B cell (primary cell): ENCODE data around the gene UTS2. TPM values are rescaled to one million over a fixed set of nuclear protein-coding genes. Genes with fewer than 3 reads are reported as not detected.

Source experiments
- ATAC-seq: fragments of 200-7000 bp; cut with Tn5 transposase; one replicate; pipeline ENCODE4 v1.10.0; 2021; ENCODE audit warnings: low read depth, mild to moderate bottlenecking, moderate number of reproducible peaks, moderate library complexity
- CTCF ChIA-PET: fragments of 350-600 bp; sonication (Branson Sonifier 250); formaldehyde crosslinking; loops from one replicate; lab custom pipeline; 2021; ENCODE audit warnings: antibody characterized with exemption, inconsistent platforms; lab: Charles Lee
- POLR2A ChIA-PET: fragments of 350-600 bp; sonication (Branson Sonifier 250); formaldehyde crosslinking; loops from one replicate; lab custom pipeline; 2021; ENCODE audit warnings: antibody characterized with exemption; lab: Charles Lee
- DNase-seq: peaks from one replicate; pipeline ENCODE4 v3.0.0; 2013
- H2AFZ ChIP-seq: 2 replicates; pipeline ENCODE4 v1.6.1; 2012; ENCODE audit warnings: mild to moderate bottlenecking, low read depth, low read length; ENCODE audit not compliant: insufficient read depth, poor library complexity, severe bottlenecking
- H3K27ac ChIP-seq, 2 donors: 1 replicate in 1 of 2; 2 replicates in 1 of 2; pipeline ENCODE4 v1.5.1; 2012 to 2013; ENCODE audit warnings: low read length in 2 of 2, mild to moderate bottlenecking in 2 of 2, moderate library complexity in 1 of 2
- H3K27me3 ChIP-seq, 4 experiments: fragments of 200-600 bp in 1 of 4; sonication (generic) in 1 of 4; replicated peaks in 1 of 4; 1 replicate in 2 of 4; 2 replicates in 2 of 4; pipeline versions ENCODE4 v1.6.1 to v1.7.0; 2013 to 2016; ENCODE audit warnings: low read length in 3 of 4, mild to moderate bottlenecking in 2 of 4, mixed read lengths in 1 of 4, moderate library complexity in 1 of 4; ENCODE audit not compliant: insufficient read depth in 4 of 4, control insufficient read depth in 3 of 4; ENCODE audit errors: control extremely low read depth in 1 of 4
- H3K36me3 ChIP-seq, 2 experiments: replicated peaks in 1 of 2; 1 replicate in 1 of 2; 2 replicates in 1 of 2; pipeline versions ENCODE4 v1.6.1 to v1.7.1; 2013; ENCODE audit warnings: low read length in 1 of 2; ENCODE audit not compliant: insufficient read depth in 2 of 2, control insufficient read depth in 1 of 2; ENCODE audit errors: control extremely low read depth in 1 of 2, extremely low read depth in 1 of 2
- H3K4me1 ChIP-seq, 2 donors: fragments of 200-600 bp in 1 of 2; sonication (generic) in 1 of 2; 1 replicate in 1 of 2; 2 replicates in 1 of 2; pipeline versions ENCODE4 v1.5.1 to v1.6.1; 2013 to 2017; ENCODE audit warnings: low read length in 2 of 2; ENCODE audit not compliant: control insufficient read depth in 2 of 2, insufficient read depth in 2 of 2
- H3K4me2 ChIP-seq: replicated peaks from 2 replicates; pipeline ENCODE3; 2012; ENCODE audit warnings: mild to moderate bottlenecking, low read depth, low read length; ENCODE audit not compliant: poor library complexity, severe bottlenecking
- H3K4me3 ChIP-seq, 5 experiments: fragments of 200-600 bp in 1 of 5; sonication (generic) in 1 of 5; 1 replicate in 3 of 5; 2 replicates in 2 of 5; pipeline versions ENCODE4 v1.5.1 to v1.7.0; 2011 to 2016; ENCODE audit warnings: low read length in 4 of 5, mild to moderate bottlenecking in 4 of 5, low read depth in 2 of 5, control low read depth in 1 of 5, moderate library complexity in 1 of 5; ENCODE audit not compliant: insufficient read depth in 1 of 5; ENCODE audit errors: control extremely low read depth in 1 of 5, extremely low read depth in 1 of 5
- H3K79me2 ChIP-seq: fragments of 200-600 bp; sonication (generic); one replicate; pipeline ENCODE4 v1.6.0; 2016; ENCODE audit warnings: low read length; ENCODE audit not compliant: control insufficient read depth, insufficient read depth
- H3K9ac ChIP-seq: fragments of 200-600 bp; sonication (generic); 2 replicates; pipeline ENCODE4 v1.6.1; 2017; ENCODE audit warnings: mild to moderate bottlenecking, low read length, moderate library complexity
- H3K9me3 ChIP-seq, 3 donors: one replicate each; pipeline versions ENCODE4 v1.6.1 to v1.7.1; 2013; ENCODE audit warnings: low read length in 2 of 3; ENCODE audit not compliant: control insufficient read depth in 2 of 3, insufficient read depth in 1 of 3; ENCODE audit errors: control extremely low read depth in 1 of 3
- H4K20me1 ChIP-seq: 2 replicates; pipeline ENCODE4 v1.6.0; 2012; ENCODE audit warnings: mild to moderate bottlenecking, low read length; ENCODE audit not compliant: insufficient read depth, control insufficient read depth, poor library complexity, severe bottlenecking
- H3K27ac Mint-ChIP-seq: one replicate; pipeline ENCODE4 v1.8.0; 2021; ENCODE audit warnings: mixed read lengths
- H3K27me3 Mint-ChIP-seq: one replicate; pipeline ENCODE4 v1.8.0; 2021; ENCODE audit warnings: mixed read lengths
- H3K4me1 Mint-ChIP-seq: one replicate; pipeline ENCODE4 v1.8.0; 2021; ENCODE audit warnings: mixed read lengths
- H3K4me3 Mint-ChIP-seq: one replicate; pipeline ENCODE4 v1.8.0; 2021; ENCODE audit warnings: mixed read lengths
- H3K9me3 Mint-ChIP-seq: one replicate; pipeline ENCODE4 v1.8.0; 2022; ENCODE audit warnings: mixed read lengths; ENCODE audit not compliant: insufficient read depth
- CTCF ChIP-seq: fragments of 200-600 bp; IDR thresholded peaks from one replicate; pipeline ENCODE4 v1.8.0; 2022; ENCODE audit warnings: antibody characterized with exemption, mild to moderate bottlenecking
- EZH2 ChIP-seq: IDR thresholded peaks from 2 replicates; pipeline ENCODE4 v1.6.1; 2012; ENCODE audit warnings: borderline replicate concordance, low read depth, mild to moderate bottlenecking, moderate library complexity, low read length; ENCODE audit not compliant: insufficient read depth, poor library complexity, severe bottlenecking
- WGBS: methylation state at CpG from one replicate; pipeline ENCODE4 v1.1.5; 2013; ENCODE audit warnings: missing lambda C conversion rate; ENCODE audit not compliant: insufficient coverage; 5-methylcytosine and 5-hydroxymethylcytosine counted together
- intact Hi-C: fragments of 100-400 bp; cut with micrococcal nuclease; formaldehyde crosslinking; loops from one replicate; pipeline ENCODE4 v1.10.0; 2022
- polyA plus RNA-seq: library from polyadenylated mRNA; depleted of rRNA; stranded (reverse); fragments of >200 nt; gene quantifications from 2 replicates; pipeline ENCODE4 v1.2.3, GENCODE V29; 2012
- total RNA-seq, 2 donors: library from RNA; stranded (reverse); fragments of 120-200 nt in 1 of 2; gene quantifications; 1 replicate in 1 of 2; 2 replicates in 1 of 2; pipeline versions ENCODE4 v1.2.3 to v1.2.4, GENCODE V29; 2013 to 2022

Gene UTS2
- total and polyA plus RNA-seq, 2 donors (not counting 1 experiment from before 2014, with no cell fraction given) = 5.5 TPM; not detected in 1

- Histone ChIP-seq H3K9ac (no peak overlapping the region), H3K36me3 (no peaks in the 10 kb centered on the region), H4K20me1 (no peaks in the 10 kb centered on the region), H3K9me3 (no peaks in the 10 kb centered on the region), H3K79me2 (no peaks in the 10 kb centered on the region), H3K27me3 (no peaks in the 10 kb centered on the region), H3K4me3 (no peak overlapping the region), H3K4me1 (no peaks in the 10 kb centered on the region), H3K4me2 (no peak overlapping the region), H3K27ac (no peak overlapping the region), H2AFZ (no peak overlapping the region)
- intact Hi-C loops = no loop called here
- Mint-ChIP-seq H3K27me3 (no peaks in the 10 kb centered on the region), H3K4me1 (no peaks in the 10 kb centered on the region), H3K27ac (no peak overlapping the region), H3K9me3 (no peaks in the 10 kb centered on the region), H3K4me3 (no peak overlapping the region)
- no peak for ATAC-seq
- WGBS = 98% methylated on average over 10 of the region's 15 CpGs
- TF ChIP-seq CTCF (no peak), EZH2 (no peak)
- no peak for DNase-seq
- ChIA-PET CTCF (interaction anchor here (0.7 kb wide), 1 partner anchor 27 kb away, joined by 3 read pairs; no protein-coding TSS in a partner anchor), POLR2A (no interaction called here)
Observed at GRCh38 chr1:7850786-7851185, 2.1 kb downstream of the UTS2 start.

GRCh38 chr1:7847599-7847998, 5.3 kb downstream of the UTS2 start:
- ATAC-seq = no peak
- no peak for TF ChIP-seq EZH2
- no peak for TF ChIP-seq CTCF
- no peak overlapping the region for H3K4me3 Mint-ChIP-seq

More at GRCh38 chr1:7847599-7847998, 5.3 kb downstream of the UTS2 start:
- intact Hi-C loops = no loop called here
- no peak for DNase-seq
- Histone ChIP-seq H3K9ac (no peak overlapping the region), H3K4me3 (no peak overlapping the region), H3K27ac (no peak overlapping the region), H2AFZ (no peak overlapping the region), H3K4me1 (no peaks in the 10 kb centered on the region), H3K4me2 (no peak overlapping the region), H4K20me1 (no peaks in the 10 kb centered on the region), H3K27me3 (no peaks in the 10 kb centered on the region), H3K36me3 (no peaks in the 10 kb centered on the region), H3K9me3 (no peaks in the 10 kb centered on the region), H3K79me2 (no peaks in the 10 kb centered on the region)
- H3K27me3 Mint-ChIP-seq = no peaks in the 10 kb centered on the region
- no peaks in the 10 kb centered on the region for H3K4me1 Mint-ChIP-seq
- 90% methylated on average over 3 of the region's 4 CpGs for WGBS
- ChIA-PET CTCF (no interaction called here), POLR2A (no interaction called here)
- H3K9me3 Mint-ChIP-seq = no peaks in the 10 kb centered on the region
- no peak overlapping the region for H3K27ac Mint-ChIP-seq
